Natural killer cell (primary cell): Measurements from ENCODE around the gene SHISA8. TPM values are rescaled to one million over a fixed set of nuclear protein-coding genes. Genes with fewer than 3 reads are reported as not detected.

ENCODE experiments used
- ATAC-seq, 3 donors: fragments of 150-1000 bp in 2 of 3; fragments of 200-7000 bp in 1 of 3; cut with Tn5 transposase; 1 replicate in 1 of 3; 2 replicates in 2 of 3; pipeline ENCODE4 v1.10.0; 2021; ENCODE audit warnings: mild to moderate bottlenecking in 2 of 3, moderate library complexity in 2 of 3
- DNase-seq, 2 donors: peaks; one replicate each; pipeline versions ENCODE4 v3.0.0 to v3.0.0-alpha.2; 2013 to 2021; ENCODE audit warnings: mixed read lengths in 1 of 2
- H3K27ac ChIP-seq: one replicate; pipeline ENCODE4 v1.5.1; 2013; ENCODE audit warnings: mild to moderate bottlenecking, low read length
- H3K27me3 ChIP-seq: one replicate; pipeline ENCODE4 v1.6.1; 2013; ENCODE audit warnings: low read length; ENCODE audit not compliant: control insufficient read depth, insufficient read depth
- H3K36me3 ChIP-seq: one replicate; pipeline ENCODE4 v1.6.1; 2013; ENCODE audit warnings: low read length; ENCODE audit not compliant: control insufficient read depth, insufficient read depth
- H3K4me1 ChIP-seq: one replicate; pipeline ENCODE4 v1.6.1; 2013; ENCODE audit warnings: low read length; ENCODE audit not compliant: control insufficient read depth, insufficient read depth
- H3K4me3 ChIP-seq: one replicate; pipeline ENCODE4 v1.5.1; 2013; ENCODE audit warnings: low read length
- H3K9me3 ChIP-seq: one replicate; pipeline ENCODE4 v1.6.1; 2013; ENCODE audit warnings: low read length; ENCODE audit not compliant: control insufficient read depth, insufficient read depth
- H3K27ac Mint-ChIP-seq, 2 donors: one replicate each; pipeline ENCODE4 v1.8.0; 2022; ENCODE audit warnings: mild to moderate bottlenecking in 2 of 2, mixed read lengths in 2 of 2, moderate library complexity in 1 of 2
- H3K27me3 Mint-ChIP-seq, 2 donors: one replicate each; pipeline ENCODE4 v1.8.0; 2022; ENCODE audit warnings: low read depth in 2 of 2, mixed read lengths in 2 of 2
- H3K36me3 Mint-ChIP-seq: one replicate; pipeline ENCODE4 v1.8.0; 2022; ENCODE audit warnings: mixed read lengths
- H3K4me1 Mint-ChIP-seq, 2 donors: one replicate each; pipeline ENCODE4 v1.8.0; 2022; ENCODE audit warnings: mixed read lengths in 2 of 2
- H3K4me3 Mint-ChIP-seq: one replicate; pipeline ENCODE4 v1.8.0; 2022; ENCODE audit warnings: mild to moderate bottlenecking, moderate library complexity, mixed read lengths
- H3K9me3 Mint-ChIP-seq, 2 donors: one replicate each; pipeline ENCODE4 v1.8.0; 2022; ENCODE audit warnings: mixed read lengths in 2 of 2
- CTCF ChIP-seq: fragments of 200-600 bp; IDR thresholded peaks from one replicate; pipeline ENCODE4 v1.8.0; 2022; ENCODE audit warnings: antibody characterized with exemption
- WGBS: methylation state at CpG from one replicate; pipeline ENCODE4 v1.1.7; 2013; ENCODE audit warnings: missing lambda C conversion rate; ENCODE audit not compliant: insufficient coverage; 5-methylcytosine and 5-hydroxymethylcytosine counted together
- intact Hi-C: fragments of 100-400 bp; cut with micrococcal nuclease; formaldehyde crosslinking; loops from one replicate; pipeline ENCODE4 v1.14.2; 2022
- total RNA-seq, 4 donors: library from RNA; stranded (reverse); fragments of 120-200 nt in 1 of 4; gene quantifications; one replicate each; pipeline versions ENCODE4 v1.2.3 to v1.2.4, GENCODE V29; 2013 to 2022

The SHISA8 gene
- total RNA-seq: under 1 TPM in 1 of 3 donors, not detected in 2; 0.24 TPM
- total RNA-seq (2013): 1.1 TPM

DNA sequence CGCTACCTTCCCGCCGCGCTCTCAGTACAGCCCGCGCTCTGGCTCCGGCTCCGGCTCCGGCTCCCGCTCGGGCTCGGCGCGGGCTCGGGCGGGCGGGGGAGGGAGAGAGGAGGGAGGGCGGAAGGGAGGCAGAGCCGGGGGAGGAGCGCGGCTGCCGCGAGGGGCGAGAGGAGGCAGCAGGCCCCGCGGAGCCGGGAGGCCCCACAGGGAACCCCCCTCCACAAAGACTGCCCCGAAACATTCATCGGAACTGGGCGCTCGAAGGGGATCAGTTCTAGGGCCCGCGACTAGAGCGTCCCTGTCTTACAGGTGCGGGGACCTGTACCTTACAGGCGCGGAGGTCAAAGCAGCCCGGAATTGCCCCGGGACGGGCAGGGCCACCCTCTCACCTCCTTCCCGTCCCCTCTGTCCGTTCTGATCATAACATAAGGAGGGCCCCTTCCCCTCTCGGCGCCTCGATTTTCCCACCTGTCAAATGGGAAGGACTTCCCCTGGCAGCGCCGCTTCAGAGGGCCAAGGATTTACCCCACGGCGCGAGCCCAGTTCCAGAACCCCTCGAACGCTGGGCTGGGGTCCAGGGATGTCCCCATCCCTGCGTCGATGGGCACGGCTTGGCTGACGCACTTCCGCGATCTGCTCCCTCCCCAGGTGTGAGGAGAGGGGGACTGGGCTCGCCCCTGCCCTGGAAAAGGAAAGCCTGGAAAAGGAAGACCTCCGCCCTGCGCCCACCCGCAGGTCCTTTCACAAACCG is at the start of gene SHISA8:
TSS of gene SHISA8 (minus strand) at position 40 of the 751 bp plus-strand sequence. CDS start 407 bp downstream, outside the sequence.
- peaks cover 0 to 27% of the 10 kb centered on the region in 2 donors for H3K4me1 Mint-ChIP-seq
- peaks cover 24 to 34% of the 10 kb centered on the region in 2 donors for H3K27me3 Mint-ChIP-seq
- 11% methylated on average over 47 of the region's 63 CpGs for WGBS
- no peaks in the 10 kb centered on the region for H3K36me3 Mint-ChIP-seq
- H3K27ac Mint-ChIP-seq: peak within 1 kb of the TSS in 1 of 2 donors; percentile 14
- H3K9me3 Mint-ChIP-seq: no peaks in the 10 kb centered on the region
- H3K36me3 ChIP-seq: no peaks in the 10 kb centered on the region
- H3K27me3 ChIP-seq: peaks cover 67% of the 10 kb centered on the region
- H3K4me3 ChIP-seq: peak within 1 kb of the TSS; percentile 29
- no peaks in the 10 kb centered on the region for H3K9me3 ChIP-seq
- intact Hi-C loops: no loop called here
- H3K27ac ChIP-seq: no peak within 1 kb of the TSS
- peak within 1 kb of the TSS; percentile 37 for H3K4me3 Mint-ChIP-seq
- ATAC-seq (peak; percentile 63 to 69 (median 69)), DNase-seq (peak; percentile 38 to 77)
- no peak for TF ChIP-seq CTCF
- H3K4me1 ChIP-seq: peaks cover 63% of the 10 kb centered on the region

GRCh38 chr22:41964112-41964491 is 49.2 kb upstream of the SHISA8 start:
- TF ChIP-seq CTCF: no peak
- intact Hi-C loops: no loop called here
- H3K4me1 Mint-ChIP-seq: peaks cover 6 to 8% of the 10 kb centered on the region in 2 donors
- Histone ChIP-seq H3K27me3 (no peaks in the 10 kb centered on the region), H3K27ac (no peak overlapping the region), H3K4me1 (no peaks in the 10 kb centered on the region), H3K9me3 (no peaks in the 10 kb centered on the region), H3K4me3 (no peak overlapping the region), H3K36me3 (no peaks in the 10 kb centered on the region)
- ATAC-seq (no peak), DNase-seq (no peak)
- no peaks in the 10 kb centered on the region for H3K36me3 Mint-ChIP-seq
- no peak overlapping the region for H3K27ac Mint-ChIP-seq
- H3K4me3 Mint-ChIP-seq: no peak overlapping the region
- H3K27me3 Mint-ChIP-seq: no peaks in the 10 kb centered on the region
- WGBS: 84% methylated on average over 5 of the region's 5 CpGs
- H3K9me3 Mint-ChIP-seq: no peaks in the 10 kb centered on the region

GRCh38 chr22:41963453-41964111 is 48.7 kb upstream of the SHISA8 start:
- WGBS: 78% methylated on average over 9 of the region's 9 CpGs
- intact Hi-C loops: no loop called here
- no peaks in the 10 kb centered on the region for H3K36me3 ChIP-seq
- TF ChIP-seq CTCF: no peak
- no peak for DNase-seq
- H3K4me3 ChIP-seq: no peak overlapping the region
- no peak overlapping the region for H3K27ac ChIP-seq
- Mint-ChIP-seq H3K27me3 (no peaks in the 10 kb centered on the region), H3K4me1 (peaks cover 6 to 8% of the 10 kb centered on the region in 2 donors), H3K36me3 (no peaks in the 10 kb centered on the region), H3K27ac (no peak overlapping the region), H3K4me3 (no peak overlapping the region), H3K9me3 (no peaks in the 10 kb centered on the region)
- no peaks in the 10 kb centered on the region for H3K4me1 ChIP-seq
- no peak for ATAC-seq
- no peaks in the 10 kb centered on the region for H3K27me3 ChIP-seq
- no peaks in the 10 kb centered on the region for H3K9me3 ChIP-seq
